Stimulated activated memory B cell treated with anti-CD40 and anti-IgM and Interleukin-4, amounts not matched to agents 10 μg/mL and 1 μg/mL and 100 μg/mL, for 72 hours (primary cell): ENCODE results near the gene KCNG2.

ENCODE experiments used
- ATAC-seq: fragments of 150-1000 bp; cut with Tn5 transposase; 2 replicates; pipeline ENCODE4 v1.10.0; 2021
- H3K27ac Mint-ChIP-seq: one replicate; pipeline ENCODE4 v1.8.0; 2022; ENCODE audit warnings: mild to moderate bottlenecking, mixed read lengths
- H3K27me3 Mint-ChIP-seq: one replicate; pipeline ENCODE4 v1.8.0; 2022; ENCODE audit warnings: mixed read lengths
- H3K36me3 Mint-ChIP-seq: one replicate; pipeline ENCODE4 v1.8.0; 2022; ENCODE audit warnings: mixed read lengths
- H3K4me1 Mint-ChIP-seq: one replicate; pipeline ENCODE4 v1.8.0; 2022; ENCODE audit warnings: mixed read lengths
- H3K4me3 Mint-ChIP-seq: one replicate; pipeline ENCODE4 v1.8.0; 2022; ENCODE audit warnings: mild to moderate bottlenecking, moderate library complexity, mixed read lengths
- H3K9me3 Mint-ChIP-seq: one replicate; pipeline ENCODE4 v1.8.0; 2022; ENCODE audit warnings: mixed read lengths

Gene KCNG2

GRCh38 chr18:79911344-79912270 is 113.9 kb downstream of the KCNG2 start:
- no peaks in the 10 kb centered on the region for H3K9me3 Mint-ChIP-seq
- H3K4me1 Mint-ChIP-seq: peaks cover 36% of the 10 kb centered on the region
- H3K27me3 Mint-ChIP-seq: no peaks in the 10 kb centered on the region
- ATAC-seq: no peak
- no peak overlapping the region for H3K27ac Mint-ChIP-seq
- H3K4me3 Mint-ChIP-seq: no peak overlapping the region
- H3K36me3 Mint-ChIP-seq: peaks cover 73% of the 10 kb centered on the region

- Mint-ChIP-seq H3K27me3 (no peaks in the 10 kb centered on the region), H3K27ac (no peak overlapping the region), H3K36me3 (peaks cover 76% of the 10 kb centered on the region), H3K4me3 (no peak overlapping the region), H3K4me1 (peaks cover 36% of the 10 kb centered on the region), H3K9me3 (no peaks in the 10 kb centered on the region)
- no peak for ATAC-seq
These were observed 114.8 kb downstream of the KCNG2 start for GRCh38 chr18:79912409-79912991.

- Mint-ChIP-seq H3K27me3 (no peaks in the 10 kb centered on the region), H3K4me3 (no peak overlapping the region), H3K9me3 (no peaks in the 10 kb centered on the region), H3K4me1 (peaks cover 36% of the 10 kb centered on the region), H3K27ac (no peak overlapping the region), H3K36me3 (peaks cover 76% of the 10 kb centered on the region)
- no peak for ATAC-seq
These were observed 115.5 kb downstream of the KCNG2 start for GRCh38 chr18:79912994-79913831.

- no peaks in the 10 kb centered on the region for H3K27me3 Mint-ChIP-seq
- H3K36me3 Mint-ChIP-seq: peaks cover 72% of the 10 kb centered on the region
- H3K27ac Mint-ChIP-seq: peak overlapping the region; percentile 47
- H3K4me1 Mint-ChIP-seq: peaks cover 36% of the 10 kb centered on the region
- no peak for ATAC-seq
- no peak overlapping the region for H3K4me3 Mint-ChIP-seq
- no peaks in the 10 kb centered on the region for H3K9me3 Mint-ChIP-seq
These were observed 116.9 kb downstream of the KCNG2 start for GRCh38 chr18:79914614-79915160.

GRCh38 chr18:79915161-79916127 is 117.7 kb downstream of the KCNG2 start:
- Mint-ChIP-seq H3K36me3 (peaks cover 64% of the 10 kb centered on the region), H3K9me3 (no peaks in the 10 kb centered on the region), H3K27ac (peak overlapping the region; percentile 55), H3K27me3 (no peaks in the 10 kb centered on the region), H3K4me1 (peaks cover 36% of the 10 kb centered on the region), H3K4me3 (no peak overlapping the region)
- ATAC-seq: peak; percentile 62

GRCh38 chr18:79916128-79916494 is 118.4 kb downstream of the KCNG2 start:
- Mint-ChIP-seq H3K4me3 (no peak overlapping the region), H3K27me3 (no peaks in the 10 kb centered on the region), H3K27ac (peak overlapping the region; percentile 55), H3K9me3 (no peaks in the 10 kb centered on the region), H3K36me3 (peaks cover 63% of the 10 kb centered on the region), H3K4me1 (peaks cover 36% of the 10 kb centered on the region)
- ATAC-seq: no peak

GRCh38 chr18:79916546-79917168 is 118.9 kb downstream of the KCNG2 start:
- peaks cover 65% of the 10 kb centered on the region for H3K36me3 Mint-ChIP-seq
- no peaks in the 10 kb centered on the region for H3K9me3 Mint-ChIP-seq
- H3K4me1 Mint-ChIP-seq: peaks cover 38% of the 10 kb centered on the region
- H3K27me3 Mint-ChIP-seq: no peaks in the 10 kb centered on the region
- peak overlapping the region; percentile 55 for H3K27ac Mint-ChIP-seq
- no peak for ATAC-seq
- H3K4me3 Mint-ChIP-seq: no peak overlapping the region

- Mint-ChIP-seq H3K4me3 (no peak overlapping the region), H3K27ac (no peak overlapping the region), H3K27me3 (no peaks in the 10 kb centered on the region), H3K4me1 (peaks cover 42% of the 10 kb centered on the region), H3K9me3 (no peaks in the 10 kb centered on the region), H3K36me3 (peaks cover 68% of the 10 kb centered on the region)
- no peak for ATAC-seq
These were observed 119.6 kb downstream of the KCNG2 start for GRCh38 chr18:79917169-79917852.

- Mint-ChIP-seq H3K36me3 (peaks cover 68% of the 10 kb centered on the region), H3K9me3 (no peaks in the 10 kb centered on the region), H3K4me1 (peaks cover 37% of the 10 kb centered on the region), H3K27ac (no peak overlapping the region), H3K4me3 (no peak overlapping the region), H3K27me3 (no peaks in the 10 kb centered on the region)
- no peak for ATAC-seq
These were observed 120.3 kb downstream of the KCNG2 start for GRCh38 chr18:79917853-79918614.

GRCh38 chr18:79918615-79919011 is 120.9 kb downstream of the KCNG2 start:
- Mint-ChIP-seq H3K4me1 (peaks cover 32% of the 10 kb centered on the region), H3K27me3 (no peaks in the 10 kb centered on the region), H3K9me3 (no peaks in the 10 kb centered on the region), H3K36me3 (peaks cover 68% of the 10 kb centered on the region), H3K4me3 (no peak overlapping the region), H3K27ac (no peak overlapping the region)
- ATAC-seq: no peak

GRCh38 chr18:79919089-79919488 is 121.4 kb downstream of the KCNG2 start:
- no peak overlapping the region for H3K4me3 Mint-ChIP-seq
- H3K36me3 Mint-ChIP-seq: peaks cover 71% of the 10 kb centered on the region
- peaks cover 3% of the 10 kb centered on the region for H3K9me3 Mint-ChIP-seq
- peaks cover 27% of the 10 kb centered on the region for H3K4me1 Mint-ChIP-seq
- ATAC-seq: no peak
- no peaks in the 10 kb centered on the region for H3K27me3 Mint-ChIP-seq
- no peak overlapping the region for H3K27ac Mint-ChIP-seq

GRCh38 chr18:79921984-79922965 is 124.5 kb downstream of the KCNG2 start:
- Mint-ChIP-seq H3K36me3 (peaks cover 69% of the 10 kb centered on the region), H3K27ac (no peak overlapping the region), H3K9me3 (peaks cover 5% of the 10 kb centered on the region), H3K4me1 (peaks cover 11% of the 10 kb centered on the region), H3K4me3 (no peak overlapping the region), H3K27me3 (no peaks in the 10 kb centered on the region)
- no peak for ATAC-seq
